Psoas muscle (tissue), 8 donors: ENCODE measurements around the gene SOX2. TPM values are rescaled to one million over a fixed set of nuclear protein-coding genes. Genes with fewer than 3 reads are reported as not detected.
A peak's percentile ranks its signal among the peaks of the same experiment; 100 is the strongest.

Source experiments
- ATAC-seq, 4 donors: fragments of 200-7000 bp; cut with Tn5 transposase; one replicate each; pipeline ENCODE4 v1.9.1; 2020; ENCODE audit warnings: moderate library complexity in 3 of 4, mild to moderate bottlenecking in 2 of 4
- DNase-seq, 2 donors: peaks; one replicate each; pipeline ENCODE4 v3.0.0-alpha.2; 2020
- H3K27ac ChIP-seq: fragments of 200-600 bp; one replicate; pipeline ENCODE4 v1.8.0; 2022
- H3K27me3 ChIP-seq, 3 donors: fragments of 200-600 bp in 1 of 3; one replicate each; pipeline versions ENCODE4 v1.6.1 to v1.8.0; 2013 to 2022; ENCODE audit warnings: low read length in 2 of 3, mild to moderate bottlenecking in 2 of 3, moderate library complexity in 1 of 3; ENCODE audit not compliant: insufficient read depth in 3 of 3
- H3K36me3 ChIP-seq, 2 donors: fragments of 200-600 bp in 1 of 2; one replicate each; pipeline versions ENCODE4 v1.6.1 to v1.8.0; 2013 to 2022; ENCODE audit warnings: low read depth in 1 of 2, mild to moderate bottlenecking in 1 of 2, moderate library complexity in 1 of 2; ENCODE audit not compliant: insufficient read depth in 1 of 2
- H3K4me1 ChIP-seq: fragments of 200-600 bp; one replicate; pipeline ENCODE4 v1.8.0; 2022
- H3K4me3 ChIP-seq: fragments of 200-600 bp; one replicate; pipeline ENCODE4 v1.8.0; 2022; ENCODE audit warnings: mild to moderate bottlenecking
- H3K9me3 ChIP-seq: fragments of 200-600 bp; one replicate; pipeline ENCODE4 v1.8.0; 2022
- WGBS, 3 donors: extraction: QIAGEN DNeasy Blood & Tissue Kit; methylation state at CpG; one replicate each; pipeline versions ENCODE4 v1.1.6 to v1.1.7; 2013; 5-methylcytosine and 5-hydroxymethylcytosine counted together
- intact Hi-C, 2 donors: fragments of 100-400 bp; cut with DNase I; formaldehyde crosslinking; loops; one replicate each; pipeline versions ENCODE4 v1.11.0 to v1.14.2; 2022
- polyA plus RNA-seq, 3 donors: library from polyadenylated mRNA; stranded (reverse); fragments of 200-250 nt; gene quantifications; one replicate each; pipeline ENCODE4 v1.2.3, GENCODE V29; 2013
- total RNA-seq, 4 donors: library from RNA; stranded (reverse); fragmentation: NEBNext Ultra II Directional in 2 of 4; extraction: Animal tissue kit (Norgen Biotek cat#: 25700) in 2 of 4; gene quantifications; one replicate each; pipeline versions ENCODE4 v1.2.1 to v1.2.4, GENCODE V29; 2021 to 2023
- TF ChIP-seq, protein P1 (sequence below): fragments of 200-600 bp; IDR thresholded peaks from one replicate; pipeline ENCODE4 v1.8.0; 2022; ENCODE audit warnings: antibody characterized with exemption
- donor health status: healthy with polysubstance abuse.
- donor health status: DM: no; HTN: no; CAD: no; lungs with moderate emphysema.
- donor health status: Bipolar disorder and iron deficiency.
- donor health status: healthy.
- donor health status: DM: yes; HTN: yes; CAD: no.
- donor health status: DM: no; HTN: no; CAD: no.
- donor health status: DM: no; HTN: no; CAD: no.
- donor health status: DM: yes; HTN: yes; CAD: no.

Gene SOX2
- total and polyA plus RNA-seq, 7 donors, result 0.03 to 0.09 (median 0.05) TPM; not detected in 4

- peaks cover 21 to 100% (median 56%) of the 10 kb centered on the region in 3 donors for H3K27me3 ChIP-seq
- no peaks in the 10 kb centered on the region for H3K9me3 ChIP-seq
- ATAC-seq (no peak), DNase-seq (no peak)
- no peaks in the 10 kb centered on the region for H3K36me3 ChIP-seq
- intact Hi-C loops, result no loop called here
- H3K4me1 ChIP-seq, result peaks cover 11% of the 10 kb centered on the region
- H3K4me3 ChIP-seq, result no peak overlapping the region
- TF ChIP-seq, protein P1, sequence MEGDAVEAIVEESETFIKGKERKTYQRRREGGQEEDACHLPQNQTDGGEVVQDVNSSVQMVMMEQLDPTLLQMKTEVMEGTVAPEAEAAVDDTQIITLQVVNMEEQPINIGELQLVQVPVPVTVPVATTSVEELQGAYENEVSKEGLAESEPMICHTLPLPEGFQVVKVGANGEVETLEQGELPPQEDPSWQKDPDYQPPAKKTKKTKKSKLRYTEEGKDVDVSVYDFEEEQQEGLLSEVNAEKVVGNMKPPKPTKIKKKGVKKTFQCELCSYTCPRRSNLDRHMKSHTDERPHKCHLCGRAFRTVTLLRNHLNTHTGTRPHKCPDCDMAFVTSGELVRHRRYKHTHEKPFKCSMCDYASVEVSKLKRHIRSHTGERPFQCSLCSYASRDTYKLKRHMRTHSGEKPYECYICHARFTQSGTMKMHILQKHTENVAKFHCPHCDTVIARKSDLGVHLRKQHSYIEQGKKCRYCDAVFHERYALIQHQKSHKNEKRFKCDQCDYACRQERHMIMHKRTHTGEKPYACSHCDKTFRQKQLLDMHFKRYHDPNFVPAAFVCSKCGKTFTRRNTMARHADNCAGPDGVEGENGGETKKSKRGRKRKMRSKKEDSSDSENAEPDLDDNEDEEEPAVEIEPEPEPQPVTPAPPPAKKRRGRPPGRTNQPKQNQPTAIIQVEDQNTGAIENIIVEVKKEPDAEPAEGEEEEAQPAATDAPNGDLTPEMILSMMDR, result no peak
- WGBS, 3 donors, result 13 to 16% (median 14%) methylated on average over 31 of the region's 31 CpGs
- H3K27ac ChIP-seq, result no peak overlapping the region
These were observed 12.7 kb downstream of the SOX2 start for GRCh38 chr3:181724192-181724965.

GRCh38 chr3:181725131-181725731 is 13.5 kb downstream of the SOX2 start:
- ATAC-seq (no peak), DNase-seq (no peak)
- Histone ChIP-seq H3K27me3 (peaks cover 21 to 100% (median 53%) of the 10 kb centered on the region in 3 donors), H3K4me1 (peaks cover 11% of the 10 kb centered on the region), H3K4me3 (no peak overlapping the region), H3K36me3 (no peaks in the 10 kb centered on the region), H3K9me3 (no peaks in the 10 kb centered on the region), H3K27ac (no peak overlapping the region)
- TF ChIP-seq, protein P1, result no peak
- 6 to 10% (median 10%) methylated on average over 24 of the region's 24 CpGs for WGBS, 3 donors
- intact Hi-C loops, result no loop called here

DNA sequence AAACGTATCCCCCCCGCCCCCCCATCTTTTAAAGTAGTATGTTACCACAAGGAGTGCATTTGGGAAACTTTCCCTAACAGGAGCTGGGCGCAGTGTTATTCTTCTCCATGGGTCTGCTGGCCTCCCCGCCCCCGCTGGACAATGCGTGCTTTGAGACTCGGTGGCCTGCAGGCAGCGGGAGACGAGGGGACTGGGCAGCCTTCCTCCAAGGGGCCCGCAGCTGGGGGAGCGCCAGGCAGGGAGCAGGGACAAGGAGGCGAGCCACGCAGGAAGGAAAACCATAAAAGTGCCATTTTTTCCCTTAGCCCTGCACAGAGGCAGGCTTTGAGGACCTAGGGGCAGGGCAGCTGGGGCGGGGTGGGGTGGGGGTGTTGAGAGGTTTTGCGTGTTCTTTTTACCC is 14.1 kb downstream of the SOX2 start:
- Histone ChIP-seq H3K27me3 (peaks cover 25 to 100% (median 50%) of the 10 kb centered on the region in 3 donors), H3K36me3 (no peaks in the 10 kb centered on the region), H3K9me3 (no peaks in the 10 kb centered on the region), H3K4me1 (peaks cover 11% of the 10 kb centered on the region), H3K27ac (no peak overlapping the region), H3K4me3 (no peak overlapping the region)
- TF ChIP-seq, protein P1, result no peak
- WGBS, 3 donors, result 5 to 7% (median 7%) methylated on average over 12 to 15 of the region's 15 CpGs
- intact Hi-C loops, result no loop called here
- no peak for DNase-seq
- no peak for ATAC-seq

DNA sequence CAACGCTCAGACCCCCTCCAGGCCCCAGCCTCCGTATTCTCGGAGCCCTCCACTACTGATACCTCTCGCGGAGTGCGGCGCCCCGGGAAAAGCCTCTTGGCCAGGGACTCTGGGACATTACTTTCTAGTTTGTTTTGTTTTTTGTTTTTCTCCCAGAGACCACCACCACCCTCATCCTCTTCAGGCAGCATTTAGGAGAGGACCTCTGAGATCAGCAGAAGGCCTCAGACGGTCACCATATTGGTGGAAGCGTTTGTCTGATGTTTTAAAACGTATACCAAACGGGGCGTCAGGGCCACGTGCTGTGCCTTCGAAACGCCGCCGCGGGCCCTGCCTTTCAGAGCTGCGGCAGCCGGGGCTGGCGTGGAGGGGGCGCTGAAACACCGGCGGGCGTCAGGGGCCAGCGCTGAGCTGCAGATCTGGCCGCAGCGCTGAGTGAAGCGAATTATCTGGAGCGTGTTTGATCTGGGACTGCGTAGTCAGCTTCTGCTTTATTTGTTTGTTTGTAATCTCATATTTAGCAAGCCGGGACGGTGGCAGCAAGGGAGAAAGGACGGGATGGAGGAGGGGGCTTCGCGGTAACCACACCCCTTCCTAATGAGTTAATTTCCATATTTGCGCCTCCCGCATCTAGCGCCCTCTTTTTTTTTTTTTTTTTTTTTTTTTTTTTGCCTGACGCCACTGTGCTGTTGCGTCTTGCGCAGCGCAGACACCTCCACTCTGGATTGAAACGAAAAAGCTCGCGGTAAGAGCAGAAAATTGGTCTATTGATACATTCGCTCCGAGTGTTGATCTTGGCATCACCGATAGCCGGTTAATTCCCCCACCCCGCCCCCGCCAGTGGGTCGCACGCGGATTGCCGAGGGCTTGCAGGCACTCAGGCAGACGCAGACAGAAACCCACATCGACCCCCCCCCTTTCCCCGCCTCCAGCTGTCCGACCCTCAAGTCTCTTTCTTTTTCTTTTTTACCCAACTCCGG is 14.9 kb downstream of the SOX2 start:
- Histone ChIP-seq H3K27me3 (peaks cover 24 to 98% (median 48%) of the 10 kb centered on the region in 3 donors), H3K9me3 (no peaks in the 10 kb centered on the region), H3K36me3 (no peaks in the 10 kb centered on the region), H3K4me1 (peaks cover 11% of the 10 kb centered on the region), H3K4me3 (peak overlapping the region; percentile 43), H3K27ac (no peak overlapping the region)
- TF ChIP-seq, protein P1, result no peak
- no peak for DNase-seq
- intact Hi-C loops, result no loop called here
- 4 to 5% (median 4%) methylated on average over 61 to 62 of the region's 62 CpGs for WGBS, 3 donors
- ATAC-seq, result no peak
